ENCODE measurements around the gene MYOCD. TPM values are rescaled to one million over a fixed set of nuclear protein-coding genes. Genes with fewer than 3 reads are reported as not detected.

MYOCD gene
- total RNA-seq, 1 donor from 2014 or later: 11.9 TPM

GRCh38 chr17:12683299-12683698, 17.6 kb downstream of the MYOCD start:
- no peak overlapping the region for H3K27ac Mint-ChIP-seq (ENCODE audit: unreplicated experiment)

DNA sequence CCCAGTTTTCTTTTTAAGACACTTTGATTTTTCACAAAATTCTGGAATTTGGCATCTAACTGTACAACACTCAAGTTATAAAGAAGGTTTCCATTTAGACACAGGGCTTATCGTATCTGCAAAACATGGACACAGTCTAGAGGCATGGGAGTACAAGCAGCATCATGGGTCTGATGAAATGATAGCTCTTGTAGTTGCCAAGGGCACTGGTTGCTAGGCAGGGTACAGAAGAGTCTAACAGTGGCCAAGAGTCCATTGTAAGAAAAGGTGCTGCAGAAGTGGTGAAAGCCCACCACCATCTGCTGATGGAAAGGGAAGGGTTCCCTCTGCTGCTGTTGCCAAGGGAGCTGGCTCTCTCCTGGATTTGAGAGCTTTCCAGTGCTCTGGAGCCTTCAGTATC, 20.8 kb downstream of the MYOCD start:
- H3K27me3 Mint-ChIP-seq (ENCODE audit: low read depth): no peaks in the 10 kb centered on the region
- no peaks in the 10 kb centered on the region for H3K9me3 Mint-ChIP-seq (ENCODE audit: low read depth)
- H3K36me3 Mint-ChIP-seq (ENCODE audit: low read depth): no peaks in the 10 kb centered on the region
- no peak overlapping the region for H3K27ac Mint-ChIP-seq (ENCODE audit: unreplicated experiment)
- H3K4me3 Mint-ChIP-seq (ENCODE audit: unreplicated experiment): no peak overlapping the region
- no peak for DNase-seq (ENCODE audit: low spot score)
- TF ChIP-seq, protein P1, sequence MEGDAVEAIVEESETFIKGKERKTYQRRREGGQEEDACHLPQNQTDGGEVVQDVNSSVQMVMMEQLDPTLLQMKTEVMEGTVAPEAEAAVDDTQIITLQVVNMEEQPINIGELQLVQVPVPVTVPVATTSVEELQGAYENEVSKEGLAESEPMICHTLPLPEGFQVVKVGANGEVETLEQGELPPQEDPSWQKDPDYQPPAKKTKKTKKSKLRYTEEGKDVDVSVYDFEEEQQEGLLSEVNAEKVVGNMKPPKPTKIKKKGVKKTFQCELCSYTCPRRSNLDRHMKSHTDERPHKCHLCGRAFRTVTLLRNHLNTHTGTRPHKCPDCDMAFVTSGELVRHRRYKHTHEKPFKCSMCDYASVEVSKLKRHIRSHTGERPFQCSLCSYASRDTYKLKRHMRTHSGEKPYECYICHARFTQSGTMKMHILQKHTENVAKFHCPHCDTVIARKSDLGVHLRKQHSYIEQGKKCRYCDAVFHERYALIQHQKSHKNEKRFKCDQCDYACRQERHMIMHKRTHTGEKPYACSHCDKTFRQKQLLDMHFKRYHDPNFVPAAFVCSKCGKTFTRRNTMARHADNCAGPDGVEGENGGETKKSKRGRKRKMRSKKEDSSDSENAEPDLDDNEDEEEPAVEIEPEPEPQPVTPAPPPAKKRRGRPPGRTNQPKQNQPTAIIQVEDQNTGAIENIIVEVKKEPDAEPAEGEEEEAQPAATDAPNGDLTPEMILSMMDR (IDR thresholded peaks at IDR 0.05): no peak
- peaks cover 14% of the 10 kb centered on the region for H3K4me1 Mint-ChIP-seq (ENCODE audit: low read depth)

More at GRCh38 chr17:12683299-12683698, 17.6 kb downstream of the MYOCD start:
- Mint-ChIP-seq H3K9me3 (ENCODE audit: low read depth) (no peaks in the 10 kb centered on the region), H3K4me1 (ENCODE audit: low read depth) (no peaks in the 10 kb centered on the region), H3K36me3 (ENCODE audit: low read depth) (no peaks in the 10 kb centered on the region), H3K27me3 (ENCODE audit: low read depth) (no peaks in the 10 kb centered on the region), H3K4me3 (ENCODE audit: unreplicated experiment) (no peak overlapping the region)
- no peak for DNase-seq (ENCODE audit: low spot score)
- TF ChIP-seq, protein P1 (IDR thresholded peaks at IDR 0.05): no peak

DNA sequence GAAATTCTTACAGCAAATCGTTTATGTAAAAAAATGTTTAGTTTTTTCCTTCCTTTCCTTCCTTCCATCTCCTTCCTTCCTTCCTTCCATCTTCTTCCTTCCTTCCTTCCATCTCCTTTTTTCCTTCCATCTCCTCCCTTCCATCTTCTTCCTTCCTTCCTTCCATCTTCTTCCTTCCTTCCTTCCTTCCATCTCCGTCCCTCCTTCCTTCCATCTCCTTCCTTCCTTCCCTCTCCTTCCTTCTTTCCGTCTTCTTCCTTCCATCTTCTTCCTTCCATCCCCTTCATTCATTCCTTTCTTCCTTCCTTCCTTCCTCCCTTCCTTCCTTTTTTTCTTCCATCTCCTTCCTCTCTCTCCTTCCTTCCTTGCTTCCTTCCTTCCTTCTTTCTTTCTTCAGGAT, 22.7 kb downstream of the MYOCD start:
- Mint-ChIP-seq H3K4me1 (ENCODE audit: low read depth) (peaks cover 14% of the 10 kb centered on the region), H3K9me3 (ENCODE audit: low read depth) (no peaks in the 10 kb centered on the region), H3K36me3 (ENCODE audit: low read depth) (no peaks in the 10 kb centered on the region), H3K4me3 (ENCODE audit: unreplicated experiment) (no peak overlapping the region), H3K27me3 (ENCODE audit: low read depth) (no peaks in the 10 kb centered on the region), H3K27ac (ENCODE audit: unreplicated experiment) (no peak overlapping the region)
- DNase-seq (ENCODE audit: low spot score): no peak
- TF ChIP-seq, protein P1 (IDR thresholded peaks at IDR 0.05): no peak

DNA sequence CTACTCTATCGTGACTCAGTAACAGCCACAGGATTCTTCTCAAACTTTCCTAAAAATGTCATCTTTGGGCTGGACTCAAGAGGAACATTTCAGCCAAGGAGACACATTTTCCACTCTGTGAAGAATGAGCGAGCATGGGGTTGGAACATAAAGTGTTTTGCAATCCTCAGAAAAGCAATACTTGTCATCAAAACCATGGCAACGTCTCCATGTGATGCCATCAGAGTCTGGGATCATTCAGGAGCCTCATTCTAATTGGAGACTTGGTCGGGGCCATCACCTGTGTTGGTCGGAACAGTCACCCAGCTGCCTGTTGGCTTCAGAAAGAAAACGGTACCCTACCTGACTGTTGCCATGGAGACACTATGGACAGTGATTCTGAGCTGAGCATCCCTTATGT, 25.5 kb downstream of the MYOCD start:
- H3K27ac Mint-ChIP-seq (ENCODE audit: unreplicated experiment): peak overlapping the region; percentile 92
- no peak for DNase-seq (ENCODE audit: low spot score)
- no peaks in the 10 kb centered on the region for H3K27me3 Mint-ChIP-seq (ENCODE audit: low read depth)
- H3K36me3 Mint-ChIP-seq (ENCODE audit: low read depth): no peaks in the 10 kb centered on the region
- TF ChIP-seq, protein P1 (IDR thresholded peaks at IDR 0.05): no peak
- H3K4me1 Mint-ChIP-seq (ENCODE audit: low read depth): peaks cover 19% of the 10 kb centered on the region
- peak overlapping the region; percentile 12 for H3K4me3 Mint-ChIP-seq (ENCODE audit: unreplicated experiment)
- no peaks in the 10 kb centered on the region for H3K9me3 Mint-ChIP-seq (ENCODE audit: low read depth)

DNA sequence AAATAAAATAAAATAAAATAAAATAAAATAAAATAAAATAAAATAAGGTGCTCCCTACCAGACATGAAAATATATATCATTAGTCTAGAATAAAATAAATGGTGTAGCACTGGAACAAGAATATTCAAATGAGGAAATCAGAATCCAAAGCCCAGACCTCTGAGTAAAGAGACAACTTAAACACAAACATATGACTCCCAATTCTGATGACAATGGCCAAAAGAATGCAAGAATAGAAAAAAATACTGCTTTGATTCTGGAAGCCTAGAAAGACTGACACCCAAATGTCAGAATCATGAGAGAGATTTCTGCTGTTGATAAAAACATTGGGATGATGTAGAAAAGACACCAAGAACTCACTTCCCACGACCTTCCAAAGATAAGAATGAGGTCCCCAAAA, 27.9 kb downstream of the MYOCD start:
- TF ChIP-seq, protein P1 (IDR thresholded peaks at IDR 0.05): no peak
- H3K27ac Mint-ChIP-seq (ENCODE audit: unreplicated experiment): no peak overlapping the region
- H3K4me1 Mint-ChIP-seq (ENCODE audit: low read depth): peaks cover 19% of the 10 kb centered on the region
- H3K9me3 Mint-ChIP-seq (ENCODE audit: low read depth): no peaks in the 10 kb centered on the region
- DNase-seq (ENCODE audit: low spot score): no peak
- H3K27me3 Mint-ChIP-seq (ENCODE audit: low read depth): no peaks in the 10 kb centered on the region
- no peak overlapping the region for H3K4me3 Mint-ChIP-seq (ENCODE audit: unreplicated experiment)
- no peaks in the 10 kb centered on the region for H3K36me3 Mint-ChIP-seq (ENCODE audit: low read depth)

Data from chondrocyte (in vitro differentiated cells).